Tibial artery (tissue), 4 donors: ENCODE measurements around the gene RGS17.
"Not testable (repeated sequence)": the region's sequence is repeated elsewhere in the genome, so short reads cannot be mapped to it uniquely, and the experiment has no call there.

Experiments
- DNase-seq, 2 donors: peaks; one replicate each; pipeline ENCODE4 v3.0.0-alpha.2; 2019
- H3K27ac ChIP-seq, 2 donors: fragments of 200-600 bp; sonication (generic) in 1 of 2; 1 replicate in 1 of 2; 2 replicates in 1 of 2; pipeline ENCODE4 v1.5.1; 2018 to 2019; ENCODE audit warnings: mild to moderate bottlenecking in 1 of 2
- H3K27me3 ChIP-seq, 2 donors: fragments of 200-600 bp; sonication (generic) in 1 of 2; one replicate each; pipeline versions ENCODE4 v1.5.1 to v1.6.0; 2016 to 2019
- H3K36me3 ChIP-seq, 3 donors: fragments of 200-600 bp; sonication (generic) in 2 of 3; one replicate each; pipeline ENCODE4 v1.5.1; 2016 to 2019; ENCODE audit warnings: mild to moderate bottlenecking in 2 of 3
- H3K4me1 ChIP-seq, 4 donors: fragments of 200-600 bp; sonication (generic) in 2 of 4; 1 replicate in 3 of 4; 2 replicates in 1 of 4; pipeline ENCODE4 v1.5.1; 2016 to 2019
- H3K4me3 ChIP-seq, 2 donors: fragments of 200-600 bp; sonication (generic) in 1 of 2; 1 replicate in 1 of 2; 2 replicates in 1 of 2; pipeline ENCODE4 v1.5.1; 2018 to 2019; ENCODE audit warnings: mild to moderate bottlenecking in 2 of 2
- H3K9me3 ChIP-seq, 3 donors: fragments of 200-600 bp; sonication (generic) in 1 of 3; one replicate each; pipeline ENCODE4 v1.5.1; 2016 to 2019
- intact Hi-C: fragments of 100-400 bp; cut with DNase I; formaldehyde crosslinking; loops from one replicate; pipeline ENCODE4 v1.15.0; 2023; ENCODE audit warnings: low total_unique reads
- TF ChIP-seq, protein P1 (sequence below), 2 experiments: fragments of 200-600 bp in 1 of 2; fragments of 450-650 bp in 1 of 2; IDR thresholded peaks; one replicate each; pipeline ENCODE4 v1.5.1; 2017 to 2019; ENCODE audit warnings: antibody characterized with exemption in 2 of 2, mild to moderate bottlenecking in 1 of 2, moderate library complexity in 1 of 2

Gene RGS17

DNA sequence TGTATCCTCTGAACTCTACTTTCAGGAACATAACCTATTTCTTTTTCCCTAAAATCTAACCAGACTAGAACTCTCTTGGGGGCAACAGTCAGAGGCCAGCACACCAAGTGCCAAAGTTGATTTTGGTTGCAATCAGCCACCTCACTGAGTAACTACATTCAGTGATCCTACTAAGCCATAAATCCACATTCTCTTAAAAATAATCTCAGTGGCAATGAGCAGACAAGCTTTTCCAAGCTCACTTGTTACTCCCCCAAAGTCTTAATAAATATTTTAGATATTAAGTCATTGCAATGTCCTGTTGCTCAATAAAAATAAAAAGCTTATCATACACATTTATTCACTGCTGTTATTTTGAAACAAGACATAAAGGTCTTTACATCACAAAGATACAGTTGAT is 9.8 kb downstream of the RGS17 start:
- TF ChIP-seq, protein P1, sequence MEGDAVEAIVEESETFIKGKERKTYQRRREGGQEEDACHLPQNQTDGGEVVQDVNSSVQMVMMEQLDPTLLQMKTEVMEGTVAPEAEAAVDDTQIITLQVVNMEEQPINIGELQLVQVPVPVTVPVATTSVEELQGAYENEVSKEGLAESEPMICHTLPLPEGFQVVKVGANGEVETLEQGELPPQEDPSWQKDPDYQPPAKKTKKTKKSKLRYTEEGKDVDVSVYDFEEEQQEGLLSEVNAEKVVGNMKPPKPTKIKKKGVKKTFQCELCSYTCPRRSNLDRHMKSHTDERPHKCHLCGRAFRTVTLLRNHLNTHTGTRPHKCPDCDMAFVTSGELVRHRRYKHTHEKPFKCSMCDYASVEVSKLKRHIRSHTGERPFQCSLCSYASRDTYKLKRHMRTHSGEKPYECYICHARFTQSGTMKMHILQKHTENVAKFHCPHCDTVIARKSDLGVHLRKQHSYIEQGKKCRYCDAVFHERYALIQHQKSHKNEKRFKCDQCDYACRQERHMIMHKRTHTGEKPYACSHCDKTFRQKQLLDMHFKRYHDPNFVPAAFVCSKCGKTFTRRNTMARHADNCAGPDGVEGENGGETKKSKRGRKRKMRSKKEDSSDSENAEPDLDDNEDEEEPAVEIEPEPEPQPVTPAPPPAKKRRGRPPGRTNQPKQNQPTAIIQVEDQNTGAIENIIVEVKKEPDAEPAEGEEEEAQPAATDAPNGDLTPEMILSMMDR (IDR thresholded peaks at IDR 0.05) = no peak

DNA sequence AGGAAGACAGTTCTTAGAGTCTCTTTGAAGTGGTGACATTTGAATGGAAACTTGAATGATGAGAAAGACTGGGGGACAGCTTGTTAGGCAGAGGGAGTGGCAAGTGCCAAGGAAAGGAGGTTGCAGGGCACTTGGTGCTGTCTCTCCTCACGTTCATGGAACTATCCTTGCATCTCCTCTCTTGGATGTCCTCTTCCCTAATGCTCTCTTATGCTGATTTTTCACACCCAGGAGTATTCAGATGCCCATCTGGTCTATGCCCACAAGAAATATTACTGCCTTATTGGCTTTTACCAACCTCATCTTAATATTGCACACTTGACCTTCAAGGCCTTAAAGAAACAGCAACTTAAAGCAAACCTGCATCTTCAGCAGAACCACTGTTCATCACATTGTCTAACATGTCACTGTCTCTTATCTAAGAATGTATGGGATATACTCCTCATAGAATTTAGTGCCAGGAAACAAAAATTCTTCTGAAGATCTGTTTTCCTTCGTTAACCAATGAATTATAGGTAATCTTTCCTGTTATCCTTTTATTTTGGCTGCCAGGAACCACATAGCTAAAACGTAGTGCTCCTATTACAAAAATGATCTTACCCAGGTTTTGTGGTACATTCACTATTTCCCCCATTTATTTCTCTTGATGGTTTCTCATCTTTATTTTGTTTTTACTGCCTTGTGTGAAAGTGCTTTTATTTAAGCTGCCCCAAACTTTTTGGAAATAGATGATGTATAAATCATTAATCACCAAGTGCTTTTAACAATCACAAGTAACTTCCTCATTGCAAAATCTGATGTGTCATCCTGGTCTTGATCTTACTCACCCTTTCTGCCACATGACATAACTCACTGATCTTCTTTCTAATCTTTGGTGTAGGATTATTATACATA is 12.8 kb downstream of the RGS17 start:
- DNase-seq = no peak
- Histone ChIP-seq H3K36me3 (no peaks in the 10 kb centered on the region), H3K4me1 (no peaks in the 10 kb centered on the region), H3K27me3 (no peaks in the 10 kb centered on the region), H3K4me3 (no peak overlapping the region), H3K27ac (no peak overlapping the region), H3K9me3 (peaks cover 0 to 5% (median 0%) of the 10 kb centered on the region in 3 donors)
- TF ChIP-seq, protein P1 (IDR thresholded peaks at IDR 0.05) = no peak
- intact Hi-C loops = no loop called here

More for the DNA sequence above, 9.8 kb downstream of the RGS17 start:
- no peaks in the 10 kb centered on the region for H3K27me3 ChIP-seq
- H3K9me3 ChIP-seq = no peaks in the 10 kb centered on the region
- H3K36me3 ChIP-seq = no peaks in the 10 kb centered on the region
- intact Hi-C loops = no loop called here
- no peak for DNase-seq
- no peak overlapping the region for H3K27ac ChIP-seq
- H3K4me3 ChIP-seq = no peak overlapping the region
- no peaks in the 10 kb centered on the region for H3K4me1 ChIP-seq

DNA sequence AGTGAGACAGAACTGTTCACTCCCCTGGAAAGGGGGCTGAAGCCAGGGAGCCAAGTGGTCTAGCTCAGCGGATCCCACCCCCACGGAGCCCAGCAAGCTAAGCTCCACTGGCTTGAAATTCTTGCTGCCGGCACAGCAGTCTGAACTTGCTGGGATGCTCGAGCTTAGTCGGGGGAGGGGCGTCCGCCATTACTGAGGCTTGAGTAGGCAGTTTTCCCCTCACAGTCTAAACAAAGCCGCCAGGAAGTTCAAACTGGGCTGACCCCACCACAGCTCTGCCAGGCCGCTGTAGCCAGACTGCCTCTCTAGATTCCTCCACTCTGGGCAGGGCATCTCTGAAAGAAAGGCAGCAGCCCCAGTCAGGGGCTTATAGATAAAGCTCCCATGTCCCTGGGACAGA is 20.0 kb downstream of the RGS17 start:
- H3K4me3 ChIP-seq, H3K27ac ChIP-seq, H3K27me3 ChIP-seq, intact Hi-C loops, H3K9me3 ChIP-seq, H3K36me3 ChIP-seq, H3K4me1 ChIP-seq, DNase-seq: not testable (repeated sequence)

DNA sequence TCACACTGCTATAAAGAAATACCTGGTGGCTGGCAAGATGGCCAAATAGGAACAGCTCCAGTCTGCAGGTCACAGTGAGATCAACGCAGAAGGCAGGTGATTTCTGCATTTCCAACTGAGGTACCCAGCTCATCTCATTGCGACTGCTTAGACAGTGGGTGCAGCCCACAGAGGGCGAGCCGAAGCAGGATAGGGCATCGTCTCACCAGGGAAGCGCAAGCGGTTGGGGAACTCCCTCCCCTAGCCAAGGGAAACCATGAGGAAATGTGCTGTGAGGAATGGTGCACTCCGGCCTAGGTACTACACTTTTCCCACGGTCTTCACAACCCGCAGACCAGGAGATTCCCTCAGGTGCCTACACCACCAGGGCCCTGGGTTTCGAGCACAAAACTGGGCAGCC is 20.5 kb downstream of the RGS17 start:
- H3K9me3 ChIP-seq, intact Hi-C loops, H3K4me3 ChIP-seq, H3K27me3 ChIP-seq, H3K27ac ChIP-seq, H3K4me1 ChIP-seq, DNase-seq, H3K36me3 ChIP-seq: not testable (repeated sequence)

DNA sequence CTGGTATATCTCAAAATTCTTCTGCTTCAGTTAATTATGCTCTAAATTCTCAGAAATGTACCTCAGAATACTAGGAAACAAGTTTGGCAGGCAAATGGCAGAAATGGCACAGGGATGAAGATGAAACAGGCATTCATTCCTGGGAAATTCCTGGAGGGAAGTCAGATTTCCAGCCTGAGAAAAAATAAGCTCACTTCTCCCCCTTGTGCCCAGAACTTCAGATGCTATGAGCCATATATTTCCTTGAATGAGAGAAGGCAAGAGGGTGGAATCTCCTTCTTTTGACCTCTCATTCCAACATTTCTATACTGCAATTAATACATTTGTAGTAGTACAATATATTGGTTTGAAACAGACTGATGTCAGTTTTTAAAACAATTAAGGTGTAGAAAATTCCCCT is 22.8 kb downstream of the RGS17 start:
- H3K36me3 ChIP-seq = no peaks in the 10 kb centered on the region
- peaks cover 0 to 3% (median 0%) of the 10 kb centered on the region in 3 donors for H3K9me3 ChIP-seq
- intact Hi-C loops = no loop called here
- H3K27me3 ChIP-seq = no peaks in the 10 kb centered on the region
- TF ChIP-seq, protein P1 (IDR thresholded peaks at IDR 0.05) = peak; percentile 15 to 45
- no peak overlapping the region for H3K27ac ChIP-seq
- H3K4me3 ChIP-seq = no peak overlapping the region
- DNase-seq = no peak
- peaks cover 0 to 6% (median 0%) of the 10 kb centered on the region in 4 donors for H3K4me1 ChIP-seq

DNA sequence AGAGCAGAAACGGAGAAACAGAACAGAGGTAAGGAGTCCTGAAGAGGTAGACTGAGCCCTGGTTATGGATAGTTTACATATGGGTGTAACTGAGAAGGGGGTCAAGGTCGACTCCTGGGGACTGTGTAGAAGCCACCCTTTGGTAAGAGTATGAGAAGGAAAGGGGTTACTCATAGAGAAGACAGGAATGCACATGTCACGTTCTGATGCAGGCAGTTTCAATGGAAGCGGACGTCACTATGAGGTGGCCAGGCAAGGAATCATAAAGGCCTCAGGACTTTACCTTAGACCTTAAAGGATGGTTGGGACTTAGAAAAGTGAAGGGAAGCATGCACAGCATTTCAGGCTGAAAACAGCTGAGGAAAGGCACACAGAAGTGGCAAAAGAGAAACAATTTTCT is 25.1 kb downstream of the RGS17 start:
- DNase-seq = no peak
- no peaks in the 10 kb centered on the region for H3K9me3 ChIP-seq
- H3K27ac ChIP-seq = no peak overlapping the region
- peaks cover 0 to 6% (median 0%) of the 10 kb centered on the region in 4 donors for H3K4me1 ChIP-seq
- H3K4me3 ChIP-seq = no peak overlapping the region
- intact Hi-C loops = no loop called here
- H3K36me3 ChIP-seq = no peaks in the 10 kb centered on the region
- H3K27me3 ChIP-seq = no peaks in the 10 kb centered on the region
- TF ChIP-seq, protein P1 (IDR thresholded peaks at IDR 0.05) = no peak
